ENCODE data around the gene GHR.

GHR gene

GRCh38 chr5:42492974-42493373 lies 69.7 kb downstream of the GHR start:
- 96 to 98% methylated on average over 3 of the region's 3 CpGs for WGBS, 2 experiments
- Histone ChIP-seq H3K4me3 (ENCODE audit: insufficient read depth, low read depth, low read length) (no peak overlapping the region), H3K9me3 (ENCODE audit: control insufficient read depth, low read length) (no peaks in the 10 kb centered on the region), H3K27ac (ENCODE audit: insufficient read depth, low read depth, low read length, poor library complexity, severe bottlenecking) (no peak overlapping the region), H3K36me3 (ENCODE audit: control insufficient read depth, insufficient read depth, low read length) (no peaks in the 10 kb centered on the region), H3K27me3 (ENCODE audit: control insufficient read depth, insufficient read depth, low read length, poor library complexity, severe bottlenecking) (no peaks in the 10 kb centered on the region), H3K4me1 (ENCODE audit: control insufficient read depth, insufficient read depth, low read length) (peaks cover 4% of the 10 kb centered on the region)

GRCh38 chr5:42494414-42494813 lies 71.2 kb downstream of the GHR start:
- Histone ChIP-seq H3K9me3 (ENCODE audit: control insufficient read depth, low read length) (no peaks in the 10 kb centered on the region), H3K4me3 (ENCODE audit: insufficient read depth, low read depth, low read length) (no peak overlapping the region), H3K4me1 (ENCODE audit: control insufficient read depth, insufficient read depth, low read length) (peaks cover 4% of the 10 kb centered on the region), H3K27ac (ENCODE audit: insufficient read depth, low read depth, low read length, poor library complexity, severe bottlenecking) (no peak overlapping the region), H3K27me3 (ENCODE audit: control insufficient read depth, insufficient read depth, low read length, poor library complexity, severe bottlenecking) (no peaks in the 10 kb centered on the region), H3K36me3 (ENCODE audit: control insufficient read depth, insufficient read depth, low read length) (no peaks in the 10 kb centered on the region)
- 93 to 100% methylated on average over 4 of the region's 4 CpGs for WGBS, 2 experiments

DNA sequence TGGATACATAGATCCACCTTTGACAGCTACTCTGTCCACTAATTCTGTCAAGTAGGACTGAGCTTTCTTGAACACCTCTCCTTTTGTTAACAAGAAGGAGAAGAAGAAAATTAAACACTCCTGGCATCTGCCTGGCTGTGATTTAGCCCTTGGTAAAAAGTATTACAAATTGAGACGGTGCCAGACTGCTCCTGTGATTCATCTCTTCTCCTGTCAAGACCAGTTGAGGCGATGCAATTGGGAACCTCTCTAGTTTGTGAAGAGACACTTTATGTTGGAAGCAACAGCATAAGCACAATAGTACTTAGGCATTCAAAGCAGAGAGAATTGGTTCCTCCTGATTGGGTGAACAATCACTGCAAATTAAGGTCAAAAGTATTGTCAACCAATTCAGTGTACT lies 72.7 kb downstream of the GHR start:
- Histone ChIP-seq H3K36me3 (ENCODE audit: control insufficient read depth, insufficient read depth, low read length) (no peaks in the 10 kb centered on the region), H3K27me3 (ENCODE audit: control insufficient read depth, insufficient read depth, low read length, poor library complexity, severe bottlenecking) (no peaks in the 10 kb centered on the region), H3K4me3 (ENCODE audit: insufficient read depth, low read depth, low read length) (no peak overlapping the region), H3K9me3 (ENCODE audit: control insufficient read depth, low read length) (no peaks in the 10 kb centered on the region), H3K4me1 (ENCODE audit: control insufficient read depth, insufficient read depth, low read length) (peaks cover 4% of the 10 kb centered on the region), H3K27ac (ENCODE audit: insufficient read depth, low read depth, low read length, poor library complexity, severe bottlenecking) (no peak overlapping the region)
- 91 to 94% methylated on average over 2 of the region's 2 CpGs for WGBS, 2 experiments

DNA sequence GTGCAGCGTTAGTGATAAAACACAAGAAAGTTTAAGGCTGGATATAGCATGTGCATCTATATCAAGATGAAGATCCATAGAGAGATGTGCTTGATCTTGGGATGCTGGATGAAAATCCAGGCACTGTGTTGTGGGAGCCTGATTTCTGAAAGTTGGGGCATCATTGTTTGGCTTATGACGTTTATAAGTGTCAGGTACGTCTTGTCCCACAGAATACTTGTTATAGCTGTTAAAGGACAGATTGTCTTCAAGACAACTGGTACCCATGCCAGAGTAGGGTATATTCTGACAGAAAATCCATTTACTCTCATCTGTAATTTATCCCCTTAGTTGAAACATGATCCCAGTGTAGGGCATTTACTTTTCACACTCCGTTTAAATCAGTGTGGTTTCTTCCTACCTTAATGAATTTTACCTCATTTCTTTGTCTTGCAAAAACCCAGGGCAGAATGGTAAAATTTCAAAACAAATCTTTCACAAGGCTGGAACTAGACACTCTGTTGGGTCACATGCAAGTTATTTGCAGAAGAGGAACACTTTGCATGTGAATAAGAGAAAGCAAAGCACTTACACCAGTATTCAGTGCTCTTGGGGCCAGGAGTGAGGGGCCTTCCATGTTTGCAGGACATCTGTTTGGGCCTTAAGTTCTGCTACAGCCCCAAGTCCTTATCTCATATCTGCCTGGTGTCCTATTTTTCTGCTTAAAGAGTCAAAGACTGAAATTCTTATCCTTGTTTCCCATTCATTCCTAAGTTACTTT lies 73.3 kb downstream of the GHR start:
- Histone ChIP-seq H3K9me3 (ENCODE audit: control insufficient read depth, low read length) (no peaks in the 10 kb centered on the region), H3K4me1 (ENCODE audit: control insufficient read depth, insufficient read depth, low read length) (peaks cover 4% of the 10 kb centered on the region), H3K27me3 (ENCODE audit: control insufficient read depth, insufficient read depth, low read length, poor library complexity, severe bottlenecking) (no peaks in the 10 kb centered on the region), H3K4me3 (ENCODE audit: insufficient read depth, low read depth, low read length) (no peak overlapping the region), H3K36me3 (ENCODE audit: control insufficient read depth, insufficient read depth, low read length) (no peaks in the 10 kb centered on the region), H3K27ac (ENCODE audit: insufficient read depth, low read depth, low read length, poor library complexity, severe bottlenecking) (no peak overlapping the region)
- WGBS, 2 experiments, result 77 to 79% methylated on average over 4 of the region's 4 CpGs

DNA sequence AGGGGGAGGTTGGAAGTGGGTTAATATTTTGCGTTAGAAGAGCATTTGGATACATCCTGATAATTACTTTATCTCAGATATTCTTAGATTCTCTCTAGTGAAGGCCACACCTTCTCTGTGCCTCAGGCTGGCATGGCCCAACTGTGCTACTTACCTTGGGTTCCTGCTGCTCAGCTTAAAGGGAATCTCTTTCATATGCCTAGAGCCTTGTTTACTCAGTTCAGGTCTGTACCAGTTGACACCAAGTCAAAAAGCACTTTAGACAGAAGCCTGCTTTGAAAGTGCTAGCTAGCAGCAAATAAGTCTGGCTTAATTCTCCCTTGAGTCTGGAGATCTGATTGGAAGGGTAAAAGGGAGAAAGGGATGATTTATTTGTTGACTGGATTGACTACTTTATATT lies 74.8 kb downstream of the GHR start:
- Histone ChIP-seq H3K4me1 (ENCODE audit: control insufficient read depth, insufficient read depth, low read length) (peaks cover 4% of the 10 kb centered on the region), H3K9me3 (ENCODE audit: control insufficient read depth, low read length) (no peaks in the 10 kb centered on the region), H3K36me3 (ENCODE audit: control insufficient read depth, insufficient read depth, low read length) (no peaks in the 10 kb centered on the region), H3K4me3 (ENCODE audit: insufficient read depth, low read depth, low read length) (no peak overlapping the region), H3K27ac (ENCODE audit: insufficient read depth, low read depth, low read length, poor library complexity, severe bottlenecking) (no peak overlapping the region), H3K27me3 (ENCODE audit: control insufficient read depth, insufficient read depth, low read length, poor library complexity, severe bottlenecking) (no peaks in the 10 kb centered on the region)
- WGBS, 2 experiments, result 89% methylated on average over 1 of the region's 1 CpG; no CpG with 5 or more reads in 1 of the 2 experiments

DNA sequence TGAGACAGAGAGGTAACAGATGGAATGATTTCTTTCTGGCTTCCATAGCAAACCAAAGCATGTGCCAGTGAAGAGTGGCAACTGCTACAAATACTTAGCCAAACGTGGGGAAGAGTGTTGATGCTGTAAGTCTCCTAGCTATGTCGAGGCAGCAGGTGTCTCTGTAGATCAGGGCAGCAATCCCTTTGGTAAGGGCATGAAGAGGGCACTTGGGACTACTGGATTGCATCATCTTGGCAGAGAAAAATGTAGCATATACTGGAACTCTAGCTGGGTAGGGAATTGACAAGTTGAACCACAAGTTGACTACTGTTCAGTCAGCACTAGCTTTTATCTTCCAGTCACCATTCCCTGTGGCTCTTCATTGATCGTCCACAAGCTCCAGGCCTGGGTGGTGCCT lies 75.8 kb downstream of the GHR start:
- H3K9me3 ChIP-seq (ENCODE audit: control insufficient read depth, low read length), result no peaks in the 10 kb centered on the region
- H3K4me3 ChIP-seq (ENCODE audit: insufficient read depth, low read depth, low read length), result no peak overlapping the region
- no peaks in the 10 kb centered on the region for H3K36me3 ChIP-seq (ENCODE audit: control insufficient read depth, insufficient read depth, low read length)
- 89 to 94% methylated on average over 3 of the region's 3 CpGs for WGBS, 2 experiments
- H3K4me1 ChIP-seq (ENCODE audit: control insufficient read depth, insufficient read depth, low read length), result peaks cover 4% of the 10 kb centered on the region
- no peaks in the 10 kb centered on the region for H3K27me3 ChIP-seq (ENCODE audit: control insufficient read depth, insufficient read depth, low read length, poor library complexity, severe bottlenecking)
- no peak overlapping the region for H3K27ac ChIP-seq (ENCODE audit: insufficient read depth, low read depth, low read length, poor library complexity, severe bottlenecking)

GRCh38 chr5:42500003-42500599 lies 76.9 kb downstream of the GHR start:
- H3K4me1 ChIP-seq (ENCODE audit: control insufficient read depth, insufficient read depth, low read length), result peaks cover 4% of the 10 kb centered on the region
- H3K9me3 ChIP-seq (ENCODE audit: control insufficient read depth, low read length), result no peaks in the 10 kb centered on the region
- 93 to 96% methylated on average over 5 of the region's 6 CpGs for WGBS, 2 experiments
- no peak overlapping the region for H3K27ac ChIP-seq (ENCODE audit: insufficient read depth, low read depth, low read length, poor library complexity, severe bottlenecking)
- H3K4me3 ChIP-seq (ENCODE audit: insufficient read depth, low read depth, low read length), result no peak overlapping the region
- no peaks in the 10 kb centered on the region for H3K27me3 ChIP-seq (ENCODE audit: control insufficient read depth, insufficient read depth, low read length, poor library complexity, severe bottlenecking)
- no peaks in the 10 kb centered on the region for H3K36me3 ChIP-seq (ENCODE audit: control insufficient read depth, insufficient read depth, low read length)

- H3K27ac ChIP-seq (ENCODE audit: insufficient read depth, low read depth, low read length, poor library complexity, severe bottlenecking), result no peak overlapping the region
- no peaks in the 10 kb centered on the region for H3K9me3 ChIP-seq (ENCODE audit: control insufficient read depth, low read length)
- no peaks in the 10 kb centered on the region for H3K27me3 ChIP-seq (ENCODE audit: control insufficient read depth, insufficient read depth, low read length, poor library complexity, severe bottlenecking)
- H3K4me3 ChIP-seq (ENCODE audit: insufficient read depth, low read depth, low read length), result no peak overlapping the region
- WGBS, 2 experiments, result 94 to 97% methylated on average over 2 of the region's 2 CpGs
- H3K36me3 ChIP-seq (ENCODE audit: control insufficient read depth, insufficient read depth, low read length), result no peaks in the 10 kb centered on the region
- H3K4me1 ChIP-seq (ENCODE audit: control insufficient read depth, insufficient read depth, low read length), result no peaks in the 10 kb centered on the region
Measured at GRCh38 chr5:42502613-42503470, 79.6 kb downstream of the GHR start.

- Histone ChIP-seq H3K4me3 (ENCODE audit: insufficient read depth, low read depth, low read length) (no peak overlapping the region), H3K27me3 (ENCODE audit: control insufficient read depth, insufficient read depth, low read length, poor library complexity, severe bottlenecking) (no peaks in the 10 kb centered on the region), H3K27ac (ENCODE audit: insufficient read depth, low read depth, low read length, poor library complexity, severe bottlenecking) (no peak overlapping the region), H3K36me3 (ENCODE audit: control insufficient read depth, insufficient read depth, low read length) (no peaks in the 10 kb centered on the region), H3K9me3 (ENCODE audit: control insufficient read depth, low read length) (no peaks in the 10 kb centered on the region), H3K4me1 (ENCODE audit: control insufficient read depth, insufficient read depth, low read length) (peaks cover 8% of the 10 kb centered on the region)
- WGBS, 2 experiments, result 100% methylated on average over 1 to 2 of the region's 2 CpGs
Measured at GRCh38 chr5:42506662-42507061, 83.4 kb downstream of the GHR start.

- 33 to 41% methylated on average over 5 of the region's 5 CpGs for WGBS, 2 experiments
- Histone ChIP-seq H3K27me3 (ENCODE audit: control insufficient read depth, insufficient read depth, low read length, poor library complexity, severe bottlenecking) (no peaks in the 10 kb centered on the region), H3K36me3 (ENCODE audit: control insufficient read depth, insufficient read depth, low read length) (no peaks in the 10 kb centered on the region), H3K4me3 (ENCODE audit: insufficient read depth, low read depth, low read length) (no peak overlapping the region), H3K27ac (ENCODE audit: insufficient read depth, low read depth, low read length, poor library complexity, severe bottlenecking) (peak overlapping the region; percentile 83), H3K9me3 (ENCODE audit: control insufficient read depth, low read length) (no peaks in the 10 kb centered on the region), H3K4me1 (ENCODE audit: control insufficient read depth, insufficient read depth, low read length) (peaks cover 8% of the 10 kb centered on the region)
Measured at GRCh38 chr5:42507451-42508097, 84.3 kb downstream of the GHR start.

Data from ectodermal cell (in vitro differentiated cells).